GM18861 (cell line): Measurements from ENCODE around the gene LLCFC1.

Experiments used
- ATAC-seq: cut with Tn5 transposase; IDR thresholded peaks from one replicate; pipeline ENCODE4 v1.9.1; 2021; ENCODE audit not compliant: unreplicated experiment

The LLCFC1 gene

DNA sequence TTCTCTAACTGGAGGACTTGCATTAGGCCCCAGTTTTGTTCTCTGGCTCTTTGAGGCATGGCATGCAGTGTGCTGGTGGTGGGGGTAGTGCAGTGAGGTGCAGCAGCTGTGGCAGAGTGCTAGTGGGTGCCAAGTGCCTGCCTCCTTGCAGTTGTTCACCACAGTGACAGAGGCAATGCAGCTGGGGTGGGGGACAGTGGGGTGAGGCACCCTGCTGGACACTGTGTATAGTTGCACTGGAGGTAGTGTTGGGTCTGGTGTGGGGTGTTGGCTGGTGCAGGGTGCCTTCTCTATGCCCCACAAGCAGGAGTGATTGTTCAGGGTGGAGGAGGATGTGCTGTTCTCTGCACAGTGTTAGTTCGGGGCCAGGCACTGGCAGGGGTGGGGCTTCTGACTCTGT is 44.5 kb downstream of the LLCFC1 start:
- ATAC-seq: no peak

GRCh38 chr7:142984297-142984696 is 45.0 kb downstream of the LLCFC1 start:
- ATAC-seq: no peak
